SK-N-DZ (cell line): ENCODE data around the gene NXNL1. TPM values are rescaled to one million over a fixed set of nuclear protein-coding genes. Genes with fewer than 3 reads are reported as not detected.
"Not testable (repeated sequence)": the region's sequence is repeated elsewhere in the genome, so short reads cannot be mapped to it uniquely, and the experiment has no call there.

Experiments
- DNase-seq: peaks from one replicate; pipeline ENCODE4 v3.0.0-alpha.2; 2015; ENCODE audit warnings: low spot score
- polyA plus RNA-seq, 2 experiments: library from polyadenylated mRNA; depleted of rRNA; stranded (reverse); fragments of >200 nt; gene quantifications; 2 replicates each; pipeline ENCODE4 v1.2.3, GENCODE V29; 2014

Gene NXNL1, protein sequence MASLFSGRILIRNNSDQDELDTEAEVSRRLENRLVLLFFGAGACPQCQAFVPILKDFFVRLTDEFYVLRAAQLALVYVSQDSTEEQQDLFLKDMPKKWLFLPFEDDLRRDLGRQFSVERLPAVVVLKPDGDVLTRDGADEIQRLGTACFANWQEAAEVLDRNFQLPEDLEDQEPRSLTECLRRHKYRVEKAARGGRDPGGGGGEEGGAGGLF
- not detected in 2 replicates for polyA plus RNA-seq (2014; cell fraction: cytosol; rRNA removed)
- polyA plus RNA-seq (2014; cell fraction: nucleus; rRNA removed), result not detected in 2 replicates

DNA sequence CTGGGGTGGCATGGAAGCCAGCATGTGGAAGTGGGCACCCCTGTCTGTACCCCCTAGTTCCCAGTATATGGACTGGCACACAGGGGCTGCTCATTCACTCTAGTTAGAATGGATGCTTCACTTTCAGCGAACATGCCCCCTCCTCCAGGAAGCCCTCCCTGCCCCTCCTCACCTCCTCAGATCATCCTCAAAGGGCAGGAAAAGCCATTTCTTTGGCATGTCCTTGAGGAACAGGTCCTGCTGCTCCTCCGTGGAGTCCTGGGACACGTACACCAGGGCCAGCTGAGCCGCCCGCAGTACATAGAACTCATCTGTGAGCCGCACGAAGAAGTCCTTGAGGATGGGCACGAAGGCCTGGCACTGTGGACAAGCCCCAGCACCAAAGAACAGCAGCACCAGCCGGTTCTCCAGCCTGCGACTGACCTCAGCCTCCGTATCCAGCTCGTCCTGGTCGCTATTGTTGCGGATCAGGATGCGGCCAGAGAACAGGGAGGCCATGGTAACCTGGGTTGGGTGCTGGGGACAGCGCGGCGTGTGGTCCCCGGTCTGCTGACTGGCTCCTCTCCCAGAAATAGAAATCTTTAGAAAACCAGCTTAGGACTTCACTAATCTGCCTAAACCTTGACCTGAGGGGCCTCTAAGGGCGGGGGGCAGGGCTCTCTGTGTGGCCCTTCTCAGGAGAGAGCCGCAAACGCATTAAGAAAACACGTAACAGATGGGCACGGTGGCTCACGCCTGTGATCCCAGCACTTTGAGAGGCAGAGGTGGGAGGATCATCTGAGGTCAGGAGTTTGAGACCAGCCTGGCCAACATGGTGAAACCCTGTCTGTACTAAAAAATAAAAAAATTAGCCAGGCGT lies at the start of gene NXNL1:
TSS of gene NXNL1 (minus strand) at position 555 of the 859 bp plus-strand sequence. CDS start at position 498, 57 bp downstream.
- DNase-seq, result no peak

DNA sequence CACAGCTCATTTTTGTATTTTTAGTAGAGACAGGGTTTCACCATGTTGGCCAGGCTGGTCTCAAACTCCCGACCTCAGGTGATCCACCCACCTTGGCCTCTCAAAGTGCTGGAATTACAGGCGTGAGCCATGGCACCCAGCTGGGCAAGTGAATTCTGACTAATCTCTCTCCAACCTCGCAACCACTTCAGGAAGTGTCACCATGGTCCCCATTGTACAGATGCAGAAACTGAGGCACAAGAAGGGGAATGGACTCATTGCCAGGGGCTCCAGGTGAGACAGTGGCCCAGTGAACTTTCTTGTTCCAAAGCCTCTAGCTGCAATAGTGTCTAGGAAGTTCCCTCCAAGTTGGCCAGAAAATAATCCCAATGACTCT lies 47.8 kb upstream of the NXNL1 start:
- not testable (repeated sequence) for DNase-seq

DNA sequence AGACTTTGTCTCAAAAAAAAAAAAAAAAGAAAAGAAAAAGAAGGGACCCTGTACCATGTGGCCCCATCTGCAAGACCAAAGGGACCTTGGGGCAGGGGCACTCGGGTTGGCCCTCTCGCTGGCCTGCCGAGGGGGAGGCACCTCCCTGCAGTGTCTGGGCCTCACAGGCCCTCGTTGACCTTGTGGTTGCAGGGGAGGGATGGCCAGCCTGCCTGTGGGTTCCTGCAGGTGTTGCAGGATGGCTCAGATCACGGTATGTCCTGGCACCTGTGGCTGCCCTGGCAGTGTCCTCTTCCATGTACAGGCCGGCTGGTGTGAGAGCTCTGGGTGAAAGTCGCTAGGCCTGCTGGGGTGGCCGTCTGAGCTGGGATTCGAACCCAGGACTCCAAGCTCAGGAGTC lies 46.0 kb upstream of the NXNL1 start:
- DNase-seq, result no peak

DNA sequence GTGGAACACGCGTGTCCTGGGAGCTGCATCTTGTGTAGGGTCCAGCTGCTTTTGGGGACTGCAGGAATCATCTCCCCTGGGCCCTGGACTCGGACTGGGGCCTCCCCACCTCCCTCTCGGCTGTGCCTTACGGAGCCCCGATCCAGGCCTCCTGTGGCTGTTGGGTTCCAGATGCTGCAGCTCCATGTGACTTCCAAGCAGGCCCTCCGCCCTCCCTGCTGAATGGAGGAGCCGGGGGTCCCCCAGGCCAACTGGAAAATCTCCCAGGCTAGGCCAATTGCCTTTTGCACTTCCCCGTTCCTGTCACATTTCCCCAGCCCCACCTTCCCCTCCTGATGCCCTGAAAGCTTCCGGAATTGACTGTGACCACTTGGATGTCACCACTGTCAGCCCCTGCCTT lies 44.5 kb upstream of the NXNL1 start:
- DNase-seq, result no peak

DNA sequence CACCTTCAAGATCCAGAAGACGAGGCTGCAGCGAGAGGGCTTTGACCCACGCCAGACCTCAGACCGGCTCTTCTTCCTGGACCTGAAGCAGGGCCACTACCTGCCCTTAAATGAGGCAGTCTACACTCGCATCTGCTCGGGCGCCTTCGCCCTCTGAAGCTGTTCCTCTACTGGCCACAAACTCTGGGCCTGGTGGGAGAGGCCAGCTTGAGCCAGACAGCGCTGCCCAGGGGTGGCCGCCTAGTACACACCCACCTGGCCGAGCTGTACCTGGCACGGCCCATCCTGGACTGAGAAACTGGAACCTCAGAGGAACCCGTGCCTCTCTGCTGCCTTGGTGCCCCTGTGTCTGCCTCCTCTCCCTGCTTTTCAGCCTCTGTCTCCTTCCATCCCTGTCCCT lies 43.7 kb upstream of the NXNL1 start:
- no peak for DNase-seq

DNA sequence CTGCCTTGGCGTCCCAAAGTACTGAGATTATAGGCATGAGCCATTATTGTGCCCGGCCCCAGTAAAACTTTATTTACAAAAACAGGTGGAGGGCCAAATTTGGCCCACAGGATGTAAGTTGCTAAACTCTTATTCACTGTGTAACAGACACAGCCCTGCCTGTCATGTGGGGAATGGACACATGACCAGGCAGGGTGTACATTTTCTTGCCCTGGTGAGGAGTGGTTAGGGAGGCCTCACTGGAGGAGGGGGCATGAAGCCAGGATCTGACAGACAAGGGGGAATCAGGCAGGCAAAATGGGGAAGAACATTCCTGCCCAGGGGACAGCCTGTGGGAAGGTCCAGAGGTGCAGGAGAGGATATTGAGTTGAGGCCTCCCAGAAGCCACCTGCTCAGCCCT lies 43.3 kb upstream of the NXNL1 start:
- no peak for DNase-seq

DNA sequence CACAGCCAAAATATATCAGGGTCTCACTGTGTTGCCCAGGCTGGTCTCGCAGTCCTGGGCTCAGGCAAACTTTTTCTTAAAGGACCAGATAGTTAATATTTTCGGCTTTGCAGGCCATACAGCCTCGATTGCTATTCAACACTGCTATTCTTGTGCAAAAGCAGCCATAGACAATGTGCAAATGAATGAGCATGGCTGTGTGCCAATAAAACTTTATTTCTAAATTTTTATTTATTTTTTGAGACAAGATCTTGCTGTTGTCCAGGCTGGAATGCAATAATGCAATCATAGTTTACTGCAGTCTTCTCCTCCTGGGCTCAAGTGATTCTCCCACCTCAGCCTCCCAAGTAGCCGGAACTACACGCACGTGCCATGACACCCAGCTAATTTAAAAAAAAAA lies 42.5 kb upstream of the NXNL1 start:
- no peak for DNase-seq

DNA sequence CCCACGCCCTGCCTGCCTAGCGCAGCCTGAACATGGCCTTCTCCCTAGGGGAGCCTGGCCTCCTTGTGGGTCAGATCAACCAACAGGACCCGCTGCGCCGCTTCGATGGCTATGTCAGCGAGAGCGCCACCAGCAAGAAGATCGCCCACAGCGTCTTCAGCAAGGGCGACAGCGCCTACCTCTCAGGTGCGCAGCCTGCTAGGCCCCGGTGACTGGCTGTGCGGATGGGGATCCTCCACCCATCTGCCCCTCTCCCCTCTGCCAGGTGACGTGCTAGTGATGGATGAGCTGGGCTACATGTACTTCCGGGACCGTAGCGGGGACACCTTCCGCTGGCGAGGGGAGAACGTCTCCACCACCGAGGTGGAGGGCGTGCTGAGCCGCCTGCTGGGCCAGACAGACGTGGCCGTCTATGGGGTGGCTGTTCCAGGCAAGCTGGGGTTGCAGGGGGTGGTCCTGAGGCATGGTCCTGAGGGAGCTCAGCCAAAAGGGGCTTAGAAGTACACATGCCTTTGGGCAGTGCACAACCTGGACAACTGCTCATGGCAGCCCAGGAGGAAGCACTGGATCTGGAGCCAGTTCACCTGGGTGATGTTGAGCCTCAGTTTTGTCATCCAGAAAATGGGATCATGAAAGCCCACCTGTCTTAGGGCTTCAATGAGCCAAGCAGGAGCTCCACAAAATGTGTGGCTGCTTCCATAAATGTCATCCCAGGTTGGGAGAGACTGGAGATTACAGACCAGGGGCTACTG lies 39.9 kb upstream of the NXNL1 start:
- no peak for DNase-seq

DNA sequence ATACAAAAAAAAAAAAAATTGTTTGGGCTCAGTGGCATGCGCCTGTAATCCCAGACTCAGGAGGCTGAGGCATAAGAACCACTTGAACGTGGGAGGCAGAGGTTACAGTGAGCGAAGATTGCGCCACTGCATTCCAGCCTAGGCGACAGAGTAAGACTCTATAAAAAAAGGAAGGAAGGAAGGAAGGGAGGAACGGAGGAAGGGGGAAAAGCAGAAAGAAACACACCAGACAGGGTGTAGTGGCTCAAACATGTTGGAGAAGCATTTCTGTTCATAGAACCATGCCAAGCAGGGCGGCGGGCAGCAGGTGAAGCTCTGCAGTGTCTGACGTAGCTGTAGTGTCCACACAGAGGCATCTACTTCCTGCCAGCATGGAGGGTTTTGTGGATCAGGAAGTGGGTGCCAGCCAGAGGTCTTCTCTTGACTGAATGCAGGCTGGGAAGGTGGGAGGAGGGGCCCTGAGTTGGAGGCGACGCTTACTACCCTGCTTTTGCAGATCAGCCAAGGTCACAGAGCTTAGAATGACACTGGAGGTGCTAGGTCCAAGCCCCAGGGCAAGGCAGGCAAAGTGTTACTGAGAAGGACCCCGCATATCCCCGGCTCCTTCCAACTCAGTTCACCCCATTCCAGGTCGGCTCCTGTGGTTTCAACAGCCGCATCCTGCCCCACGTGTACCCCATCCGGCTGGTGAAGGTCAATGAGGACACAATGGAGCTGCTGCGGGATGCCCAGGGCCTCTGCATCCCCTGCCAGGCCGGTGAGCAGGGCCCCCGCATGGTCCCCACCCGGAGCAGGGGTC lies 39.1 kb upstream of the NXNL1 start:
- no peak for DNase-seq

DNA sequence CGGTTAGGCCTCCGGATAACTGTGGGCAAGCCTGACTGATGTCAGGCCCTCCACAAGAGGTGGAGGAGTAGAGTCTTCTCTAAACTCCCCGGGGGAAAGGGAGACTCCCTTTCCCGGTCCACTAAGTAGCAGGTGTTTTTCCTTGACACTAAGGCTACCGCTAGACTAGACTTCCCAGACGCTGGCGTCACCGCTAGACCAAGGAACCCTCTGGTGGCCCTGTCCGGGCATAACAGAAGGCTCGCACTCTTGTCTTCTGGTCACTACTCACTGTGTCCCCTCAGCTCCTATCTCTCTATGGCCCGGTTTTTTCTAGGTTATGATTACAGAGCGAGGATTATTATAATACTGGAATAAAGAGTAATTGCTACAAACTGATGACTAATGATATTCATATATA lies 38.3 kb upstream of the NXNL1 start:
- not testable (repeated sequence) for DNase-seq

DNA sequence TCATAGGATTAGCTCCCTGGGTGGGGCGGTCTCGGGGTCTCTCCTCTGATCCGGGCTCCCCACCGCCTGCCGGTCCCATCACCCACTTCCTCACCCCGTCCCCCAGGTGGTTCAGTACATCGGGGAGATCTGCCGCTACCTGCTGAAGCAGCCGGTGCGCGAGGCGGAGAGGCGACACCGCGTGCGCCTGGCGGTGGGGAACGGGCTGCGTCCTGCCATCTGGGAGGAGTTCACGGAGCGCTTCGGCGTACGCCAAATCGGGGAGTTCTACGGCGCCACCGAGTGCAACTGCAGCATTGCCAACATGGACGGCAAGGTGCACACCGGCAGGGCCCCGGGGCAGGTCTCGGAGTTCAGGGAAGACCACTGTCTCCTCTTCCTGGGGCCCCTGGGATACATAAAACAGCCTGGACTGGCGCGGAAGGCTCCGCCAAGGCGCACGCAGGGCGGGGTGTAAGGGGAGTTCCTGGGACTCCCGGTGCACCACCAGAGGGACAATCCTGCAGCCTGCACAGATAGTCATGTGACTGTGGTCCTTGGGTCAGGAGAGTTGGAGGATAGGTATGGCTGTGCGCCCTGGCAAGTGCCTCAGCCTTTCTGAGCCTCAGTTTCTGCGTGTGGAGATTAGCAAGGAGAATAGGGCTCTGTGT lies 36.5 kb upstream of the NXNL1 start:
- DNase-seq, result no peak

DNA sequence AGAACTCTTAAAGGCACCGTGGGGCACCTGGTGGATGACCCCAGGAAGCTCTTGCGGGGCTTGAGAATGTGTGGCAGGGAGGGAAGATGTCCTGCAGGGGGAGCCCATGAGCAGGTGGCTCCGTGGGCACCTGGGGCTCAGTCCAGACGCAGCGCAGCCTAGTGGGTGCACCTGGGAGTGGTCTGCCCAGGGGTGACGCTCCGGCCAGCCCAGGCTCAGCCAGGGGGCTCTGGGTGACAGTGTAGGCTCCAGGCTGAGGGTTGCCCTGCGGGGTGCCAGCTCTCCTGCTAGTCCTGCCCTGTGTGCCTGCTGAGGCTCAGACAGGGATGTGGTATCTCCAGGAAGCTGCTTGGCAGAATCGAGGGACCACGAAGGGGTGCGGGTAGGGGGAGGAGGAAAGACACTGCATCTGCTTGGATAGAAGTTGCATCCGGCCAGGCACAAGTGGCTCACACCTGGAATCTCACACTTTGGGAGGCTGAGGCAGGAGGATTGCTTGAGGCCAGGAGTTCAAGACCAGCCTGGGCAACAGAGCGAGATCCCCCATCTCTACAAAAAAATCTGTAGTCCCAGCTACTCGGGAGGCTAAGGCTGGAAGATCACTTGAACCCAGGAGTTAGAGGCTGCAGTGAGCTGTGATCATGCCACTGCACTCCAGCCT lies 35.7 kb upstream of the NXNL1 start:
- DNase-seq, result peak; percentile 77

DNA sequence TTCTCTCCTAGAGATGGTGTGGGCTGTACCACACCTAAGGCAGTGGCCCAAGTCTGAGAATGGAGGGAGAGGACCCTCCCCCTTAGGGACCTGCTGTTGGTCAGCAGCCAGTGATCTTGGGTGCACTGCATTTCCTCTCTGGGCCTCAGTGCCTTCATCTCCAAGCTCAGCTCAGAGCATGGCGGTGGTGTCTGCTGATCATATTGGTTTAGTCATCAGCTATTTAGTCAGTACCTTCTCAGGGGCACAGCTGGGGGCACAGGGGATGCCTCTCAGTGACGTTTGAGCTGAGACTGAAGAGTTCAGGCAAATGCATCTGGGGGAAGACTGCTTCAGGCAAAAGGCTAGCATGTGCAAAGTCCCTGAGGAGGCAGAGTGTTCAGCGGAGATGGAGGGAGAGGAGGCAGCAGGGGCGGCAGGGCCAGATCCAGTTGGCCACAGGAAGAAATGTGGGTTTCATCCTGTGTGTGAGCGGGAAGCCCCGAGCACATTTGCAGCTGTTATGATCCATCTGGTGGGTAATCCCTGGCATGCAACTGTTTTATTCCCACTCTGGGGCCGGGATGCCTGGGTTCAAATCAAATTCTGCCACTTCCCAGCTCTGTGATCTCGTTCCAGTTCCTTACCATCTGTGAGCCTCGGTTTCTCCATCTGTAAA lies 35.0 kb upstream of the NXNL1 start:
- no peak for DNase-seq

DNA sequence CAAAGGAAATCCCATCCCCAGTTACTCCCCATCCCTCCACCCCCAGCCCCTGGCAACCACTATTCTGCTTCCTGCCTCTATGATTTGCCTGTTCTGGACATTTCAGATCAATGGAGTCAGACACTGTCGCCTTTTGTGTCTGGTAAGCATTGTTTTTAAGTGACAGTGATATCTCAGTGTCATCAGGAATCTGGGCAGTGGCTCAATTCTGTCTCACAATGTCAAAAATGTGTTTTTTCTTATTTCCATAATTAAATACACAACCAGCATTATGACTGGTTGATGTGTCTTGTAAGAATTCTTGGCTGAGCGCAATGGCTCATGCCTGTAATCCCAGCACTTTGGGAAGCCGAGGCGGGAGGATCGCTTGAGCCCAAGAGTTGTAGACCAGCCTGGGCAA lies 30.6 kb upstream of the NXNL1 start:
- DNase-seq, result no peak

DNA sequence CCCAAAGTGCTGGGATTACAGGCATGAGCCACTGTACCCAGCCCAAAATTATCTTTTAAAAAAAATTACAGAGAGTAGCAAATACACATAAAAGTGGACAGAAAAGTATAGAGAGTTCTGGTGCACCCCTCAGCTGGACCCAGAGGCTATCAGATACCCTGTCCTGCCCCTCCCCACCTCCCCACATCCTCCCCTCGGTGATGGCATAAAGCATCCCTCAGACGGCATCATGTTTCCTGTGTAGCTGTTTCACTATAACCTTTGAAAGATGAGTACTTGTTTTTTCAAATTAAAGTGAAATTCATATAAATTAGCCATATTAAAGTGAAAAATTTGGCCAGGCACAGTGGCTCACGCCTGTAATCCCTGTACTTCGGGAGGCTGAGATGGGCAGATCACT lies 29.7 kb upstream of the NXNL1 start:
- DNase-seq, result no peak

DNA sequence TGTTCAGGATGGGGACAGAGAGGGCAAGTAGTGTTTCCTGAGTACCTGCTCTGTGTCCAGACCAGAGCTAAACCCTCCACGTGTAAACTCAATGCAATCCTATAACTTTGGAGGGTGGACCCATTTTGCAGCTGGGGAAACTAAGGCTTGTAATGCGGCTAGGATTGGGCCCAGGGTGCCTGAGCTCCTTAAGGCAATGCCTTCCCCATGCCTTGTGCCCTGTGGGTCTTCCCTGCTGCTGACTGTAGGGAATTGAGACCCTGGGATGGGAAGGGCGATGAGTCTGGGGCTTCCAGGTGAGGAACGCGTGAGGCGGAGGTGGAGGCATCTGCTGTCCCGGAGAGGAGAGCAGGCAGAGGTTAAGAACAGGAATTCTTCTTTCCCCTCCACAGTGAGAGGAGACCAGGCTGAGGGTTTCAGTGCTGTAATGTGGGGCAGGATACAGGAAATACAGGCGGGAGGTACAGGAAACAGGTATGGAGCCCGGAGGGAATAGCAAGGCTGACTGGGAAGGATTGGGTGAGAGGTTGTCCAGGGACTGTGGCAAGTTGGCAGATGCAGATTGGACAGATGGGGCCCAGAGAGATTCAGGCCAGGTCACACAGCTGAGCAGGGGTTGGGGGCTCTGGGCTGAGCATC lies 28.8 kb upstream of the NXNL1 start:
- DNase-seq, result no peak

DNA sequence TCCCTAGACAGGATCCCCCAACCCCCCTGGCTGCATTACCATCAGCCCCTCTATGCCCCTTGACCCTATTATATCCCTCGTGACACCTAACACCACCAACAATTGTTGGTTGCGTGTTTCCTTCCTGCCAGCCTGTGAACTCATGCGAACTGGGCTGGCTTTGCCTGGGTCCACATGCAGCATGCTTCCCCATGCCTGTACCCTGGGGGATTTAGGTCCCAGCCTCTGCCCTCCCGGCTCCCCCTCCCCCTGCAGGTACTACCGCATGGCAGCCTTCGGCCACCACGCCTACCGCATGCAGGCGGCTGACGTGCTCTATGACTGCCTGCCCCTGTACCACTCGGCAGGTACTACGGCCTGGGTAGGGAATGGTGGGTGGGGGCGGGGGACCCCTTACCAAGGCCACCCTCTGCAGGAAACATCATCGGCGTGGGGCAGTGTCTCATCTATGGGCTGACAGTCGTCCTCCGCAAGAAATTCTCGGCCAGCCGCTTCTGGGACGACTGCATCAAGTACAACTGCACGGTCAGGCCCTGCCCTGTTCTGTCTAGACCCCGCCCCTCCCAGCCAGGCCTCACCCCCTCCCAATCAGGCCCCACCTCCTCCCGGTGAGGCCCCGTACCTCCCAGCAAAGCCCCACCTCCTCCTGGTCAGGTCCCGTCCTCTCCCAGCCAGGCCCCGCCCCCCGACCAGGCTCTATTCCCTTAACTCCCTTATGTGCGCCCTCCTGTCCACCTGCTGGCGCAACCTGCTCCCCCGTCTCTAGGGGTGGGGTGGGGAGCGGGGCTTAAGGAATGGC lies 28.1 kb upstream of the NXNL1 start:
- peak; percentile 39 for DNase-seq

DNA sequence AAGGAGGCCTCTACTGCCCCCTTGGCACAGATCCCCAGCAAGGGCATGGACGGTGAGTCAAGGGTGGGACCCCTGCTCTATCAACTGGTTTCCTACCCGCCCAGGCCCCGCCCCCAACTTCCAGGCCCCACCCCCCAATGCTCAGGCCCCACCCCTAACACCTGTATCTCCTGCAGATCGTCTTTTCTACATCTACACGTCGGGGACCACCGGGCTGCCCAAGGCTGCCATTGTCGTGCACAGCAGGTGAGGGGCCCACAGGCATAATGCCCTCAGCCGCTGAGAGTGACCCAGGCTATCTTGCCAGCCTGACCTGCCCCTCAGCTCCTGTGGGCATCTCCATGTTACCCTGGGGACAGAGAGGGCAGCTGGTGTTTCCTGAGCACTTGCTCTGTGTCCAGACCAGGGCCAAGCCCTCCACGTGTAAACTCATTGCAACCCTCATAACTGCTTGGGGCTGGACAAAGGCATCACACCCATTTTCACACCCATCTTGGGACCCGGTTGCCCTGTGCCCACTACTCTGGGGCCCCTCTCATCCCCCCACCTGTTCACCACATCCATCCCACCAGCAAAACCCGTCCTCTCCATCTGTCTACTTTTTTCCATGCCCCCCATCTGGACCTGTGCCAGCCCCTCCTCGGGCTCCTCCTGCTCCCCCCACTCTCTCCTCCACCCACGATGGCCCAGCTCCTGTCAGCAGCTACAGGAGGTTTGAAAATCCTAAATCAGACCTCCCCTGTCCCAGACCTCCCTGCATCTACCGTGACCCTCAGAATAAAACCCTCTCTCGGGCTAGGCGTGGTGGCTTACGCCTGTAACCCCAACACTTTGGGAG lies 26.8 kb upstream of the NXNL1 start:
- no peak for DNase-seq
